CD1c-positive myeloid dendritic cell (primary cell): ENCODE measurements around the gene CABLES2.

ENCODE experiments used
- DNase-seq: peaks from one replicate; pipeline ENCODE4 v3.0.0-alpha.2; 2016; ENCODE audit errors: extremely low spot score

Gene CABLES2

DNA sequence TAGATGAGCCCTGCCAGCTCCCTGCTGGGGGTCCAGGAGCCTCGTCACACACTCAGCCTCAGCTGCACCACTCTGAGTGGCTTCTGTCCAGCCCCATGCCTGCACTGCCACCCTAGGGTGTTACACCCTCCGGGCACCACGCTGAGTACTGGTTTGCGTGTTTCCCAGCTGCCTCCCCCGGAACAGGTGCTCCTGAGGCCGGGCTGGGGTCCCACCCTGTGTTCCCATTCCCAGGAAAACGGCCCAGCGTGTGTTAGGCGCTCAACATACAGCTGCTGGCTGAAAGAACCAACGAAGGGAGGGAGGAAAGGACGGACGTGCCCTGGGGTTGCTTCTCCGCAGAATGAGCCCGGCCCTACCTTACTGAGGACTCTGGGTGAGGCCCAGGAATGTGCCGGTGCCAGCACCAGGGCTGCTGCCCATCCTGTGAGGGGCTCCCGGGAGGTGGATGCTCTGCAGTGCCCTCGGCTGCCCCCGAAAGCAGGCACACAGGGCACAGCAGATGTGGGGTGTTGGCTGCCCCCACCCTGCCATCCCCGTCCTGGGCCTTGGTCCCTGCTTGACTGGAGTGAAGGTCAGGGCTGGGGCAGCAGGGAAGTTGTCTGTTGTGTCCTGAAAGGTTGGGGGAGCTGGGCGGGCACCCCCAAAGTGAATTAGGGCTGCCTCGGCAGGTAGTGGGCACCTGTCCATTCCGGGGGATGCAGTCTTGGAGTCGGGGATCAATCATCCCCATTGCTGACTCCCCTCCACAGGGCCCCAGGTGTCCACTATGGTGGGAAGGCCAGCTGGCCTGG is 56.3 kb downstream of the CABLES2 start:
- no peak for DNase-seq

DNA sequence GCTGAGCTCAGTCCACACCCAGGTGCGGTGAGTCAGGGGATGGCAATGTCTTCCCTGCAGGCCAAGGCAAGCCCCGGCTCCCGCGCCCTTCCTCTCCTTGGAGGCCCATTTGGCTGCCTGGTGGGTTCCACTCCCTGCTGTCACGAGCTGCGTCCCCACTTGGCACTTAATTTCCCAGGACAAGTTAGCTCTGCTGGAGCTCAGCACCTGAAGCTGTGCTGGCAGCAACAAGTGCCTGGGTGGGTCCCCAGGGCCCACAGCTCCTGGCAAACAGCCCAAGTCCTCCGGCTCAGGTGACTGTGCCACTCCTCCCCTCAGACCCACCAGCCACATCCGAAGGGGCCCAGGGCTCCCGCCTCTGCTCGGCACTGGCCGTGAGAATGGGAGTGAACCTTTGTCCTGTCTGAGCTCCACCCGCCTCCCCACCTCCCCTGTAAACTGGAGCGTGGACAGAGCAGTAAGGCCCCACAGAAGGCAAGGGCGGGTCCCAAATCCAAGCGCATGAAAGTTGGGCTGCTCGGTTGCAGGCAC is 56.9 kb downstream of the CABLES2 start:
- DNase-seq, result no peak

DNA sequence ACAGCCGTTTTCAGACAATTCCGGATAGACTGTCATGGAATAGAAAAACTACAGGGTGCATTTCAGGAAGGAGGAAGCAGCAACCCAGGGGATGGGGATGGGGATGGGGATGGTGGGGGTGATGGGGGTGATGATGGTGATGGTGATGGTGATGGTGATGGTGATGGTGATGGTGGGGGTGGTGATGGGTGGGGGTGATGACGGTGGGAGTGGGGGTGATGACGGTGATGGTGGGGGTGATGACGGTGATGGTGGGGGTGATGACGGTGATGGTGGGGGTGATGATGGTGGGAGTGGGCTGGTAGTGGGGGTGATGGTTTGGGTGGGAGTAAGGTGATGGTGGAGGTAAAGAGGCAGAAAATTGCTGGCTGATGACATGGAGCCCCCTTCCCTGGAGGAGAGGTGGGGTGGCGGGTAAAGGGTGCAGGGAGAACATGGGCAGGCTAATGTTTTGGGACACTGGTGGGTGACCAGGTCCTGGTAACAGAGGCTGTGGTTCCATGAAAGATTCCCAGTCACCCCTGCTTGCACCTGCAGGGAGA is 57.5 kb downstream of the CABLES2 start:
- DNase-seq, result no peak

DNA sequence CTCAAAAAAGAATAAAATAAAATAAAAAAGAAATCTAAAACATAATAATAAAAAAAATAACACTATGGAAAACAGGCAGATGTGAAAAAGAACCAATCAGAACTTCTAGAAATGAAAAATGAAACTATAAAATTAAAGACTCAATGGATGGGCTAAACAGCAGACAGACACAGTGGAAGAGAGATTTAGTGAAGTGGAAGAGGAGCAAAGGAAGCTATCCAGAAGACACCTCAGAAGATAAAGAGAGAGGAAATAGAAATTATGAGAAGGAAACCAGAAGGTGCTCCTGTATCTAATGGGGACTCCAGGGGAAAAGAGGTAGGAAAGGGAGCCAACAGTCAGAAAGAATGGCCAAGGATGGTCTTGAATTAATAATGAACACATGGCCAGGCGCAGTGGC is 58.5 kb downstream of the CABLES2 start:
- no peak for DNase-seq

DNA sequence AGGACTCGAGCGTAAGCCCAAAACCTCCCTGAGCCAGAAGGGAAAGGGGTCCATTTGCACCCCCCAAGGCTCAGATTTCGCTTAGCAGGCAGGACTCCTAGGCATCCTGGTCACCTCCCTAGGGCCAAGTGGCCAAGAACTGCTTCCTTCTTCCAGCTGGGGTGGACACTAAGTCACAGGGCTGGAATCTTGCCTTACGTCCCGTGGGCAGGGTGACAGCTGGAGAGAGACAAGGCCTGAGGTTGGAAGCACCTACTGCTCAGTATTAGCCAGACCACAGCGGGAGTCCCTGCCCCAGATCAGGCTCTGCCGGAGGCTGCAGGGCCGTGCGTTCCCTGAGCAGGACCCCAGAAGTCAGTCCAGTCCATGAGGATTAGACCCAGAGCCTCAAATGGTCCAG is 59.6 kb downstream of the CABLES2 start:
- no peak for DNase-seq

- DNase-seq, result no peak
Observed at GRCh38 chr20:62347151-62347404, 60.0 kb downstream of the CABLES2 start.

DNA sequence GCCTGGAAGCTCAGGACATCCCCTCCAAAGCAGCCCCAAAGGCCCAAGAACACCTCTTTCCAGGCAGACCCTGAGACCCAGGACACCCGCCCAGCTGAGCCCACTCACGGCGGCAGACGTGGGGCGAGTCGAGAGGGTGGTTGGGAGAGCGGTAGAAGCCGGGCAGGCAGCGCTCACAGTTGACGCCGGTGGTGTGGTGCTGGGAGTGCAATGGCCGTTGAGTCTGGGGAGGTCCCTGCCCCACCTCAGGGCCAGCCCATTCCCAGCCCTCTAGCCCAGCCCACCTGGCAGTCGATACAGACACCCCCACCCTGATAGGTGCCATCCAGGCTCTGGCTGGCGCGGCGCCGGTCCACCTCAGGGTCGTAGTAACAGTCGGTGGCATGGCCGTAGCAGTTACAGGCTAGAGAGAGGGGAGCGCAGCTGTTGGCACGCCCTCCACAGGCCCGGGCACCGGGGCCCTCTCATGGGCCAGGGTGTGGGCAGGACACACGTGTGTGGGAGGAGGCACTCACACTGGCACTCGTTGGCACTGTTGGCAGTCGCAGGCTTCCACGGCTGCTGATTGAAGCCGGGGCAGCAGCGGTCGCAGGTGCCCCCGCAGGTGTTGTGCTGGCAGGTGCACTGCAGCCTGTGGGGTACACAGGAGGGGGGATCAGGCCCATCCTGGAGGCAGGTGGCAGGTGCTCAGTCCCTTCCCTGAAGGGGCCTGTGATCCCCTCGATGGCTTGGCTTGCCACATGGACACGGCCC is 60.5 kb downstream of the CABLES2 start:
- DNase-seq, result no peak

DNA sequence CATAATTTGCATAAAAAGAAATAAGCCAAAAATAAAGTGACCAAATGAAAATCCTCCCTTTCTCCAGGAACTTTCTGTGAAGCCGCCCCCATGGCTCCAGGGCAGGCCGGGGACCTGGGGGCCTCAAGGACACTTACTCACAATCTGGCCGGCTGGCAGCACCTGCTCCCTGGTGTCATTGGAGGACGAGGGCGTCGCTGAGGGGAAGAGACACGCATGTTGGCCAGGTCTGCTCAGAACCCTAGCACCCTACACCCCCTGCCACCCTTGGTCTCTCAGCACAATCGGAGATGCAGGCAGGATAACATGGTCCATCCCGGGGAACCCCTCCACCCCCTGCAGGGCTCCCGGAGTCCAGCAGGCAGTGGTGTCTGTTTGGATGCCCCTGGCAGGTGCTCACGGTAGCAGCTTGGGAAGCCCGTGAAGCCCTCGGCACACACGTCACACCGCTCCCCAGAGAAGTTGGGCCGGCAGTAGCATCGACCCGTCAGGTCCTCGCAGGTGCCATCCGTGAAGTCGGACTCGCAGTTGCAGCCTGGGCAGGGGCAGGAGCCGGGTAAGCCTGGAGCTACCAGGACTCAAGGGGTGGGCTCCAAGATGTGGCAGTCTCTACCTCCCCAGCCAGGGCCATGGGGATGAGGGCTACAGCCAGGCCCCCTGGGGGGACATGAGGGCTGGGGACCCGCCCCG is 61.3 kb downstream of the CABLES2 start:
- DNase-seq, result no peak

- no peak for DNase-seq
Observed at GRCh38 chr20:62344782-62345181, 62.3 kb downstream of the CABLES2 start.

DNA sequence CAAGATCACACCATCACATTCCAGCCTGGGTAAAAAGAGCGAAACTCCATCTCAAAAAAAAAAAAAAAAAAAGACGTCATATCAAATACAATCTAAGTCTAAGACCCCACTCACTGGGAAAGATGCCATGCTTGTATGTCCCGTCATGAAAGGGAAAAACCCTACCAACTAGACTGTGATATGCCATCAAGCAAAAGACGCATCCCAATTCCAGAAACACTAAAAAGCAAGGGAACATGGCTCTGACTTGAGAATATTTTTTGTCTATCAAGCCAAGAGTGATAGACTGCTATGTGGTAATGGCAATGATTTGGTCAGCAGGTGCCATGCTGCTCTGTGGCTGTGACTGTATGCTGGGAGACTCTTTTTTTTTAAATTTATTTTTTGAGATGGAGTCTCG is 63.0 kb downstream of the CABLES2 start:
- no peak for DNase-seq

DNA sequence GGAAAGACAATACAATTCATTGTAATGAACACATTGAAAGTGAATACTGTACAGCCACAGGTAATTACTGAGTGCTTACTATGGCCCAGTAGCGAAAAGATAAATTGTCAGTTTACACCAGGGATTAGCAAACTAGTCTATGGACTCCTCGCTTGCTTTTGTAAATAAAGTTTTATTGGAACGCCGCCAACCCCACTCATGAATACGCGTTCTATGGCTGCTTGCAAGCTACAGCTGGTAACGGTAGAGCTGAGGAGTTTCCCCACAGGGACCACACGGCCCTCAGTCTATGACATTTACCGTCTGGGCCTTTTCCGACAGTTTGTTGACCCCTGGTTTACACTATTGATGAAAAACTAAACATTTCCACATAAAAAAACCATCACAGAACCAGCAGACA is 64.2 kb downstream of the CABLES2 start:
- no peak for DNase-seq

GRCh38 chr20:62339647-62340062 is 67.4 kb downstream of the CABLES2 start:
- DNase-seq, result peak; percentile 47
